KBM-7 (cell line): Measurements from ENCODE around the gene AGBL1.

ENCODE experiments used
- DNase-seq: peaks from one replicate; pipeline ENCODE4 v3.0.0-alpha.2; 2015
- in situ Hi-C: fragments of 300-500 bp; cut with MboI; formaldehyde crosslinking; loops from 2 replicates; pipeline ENCODE4 v1.14.3; 2020; ENCODE audit warnings: low sequenced_read_pairs, low pct_unique_long_range_greater_than_20kb, mixed read lengths

The AGBL1 gene

DNA sequence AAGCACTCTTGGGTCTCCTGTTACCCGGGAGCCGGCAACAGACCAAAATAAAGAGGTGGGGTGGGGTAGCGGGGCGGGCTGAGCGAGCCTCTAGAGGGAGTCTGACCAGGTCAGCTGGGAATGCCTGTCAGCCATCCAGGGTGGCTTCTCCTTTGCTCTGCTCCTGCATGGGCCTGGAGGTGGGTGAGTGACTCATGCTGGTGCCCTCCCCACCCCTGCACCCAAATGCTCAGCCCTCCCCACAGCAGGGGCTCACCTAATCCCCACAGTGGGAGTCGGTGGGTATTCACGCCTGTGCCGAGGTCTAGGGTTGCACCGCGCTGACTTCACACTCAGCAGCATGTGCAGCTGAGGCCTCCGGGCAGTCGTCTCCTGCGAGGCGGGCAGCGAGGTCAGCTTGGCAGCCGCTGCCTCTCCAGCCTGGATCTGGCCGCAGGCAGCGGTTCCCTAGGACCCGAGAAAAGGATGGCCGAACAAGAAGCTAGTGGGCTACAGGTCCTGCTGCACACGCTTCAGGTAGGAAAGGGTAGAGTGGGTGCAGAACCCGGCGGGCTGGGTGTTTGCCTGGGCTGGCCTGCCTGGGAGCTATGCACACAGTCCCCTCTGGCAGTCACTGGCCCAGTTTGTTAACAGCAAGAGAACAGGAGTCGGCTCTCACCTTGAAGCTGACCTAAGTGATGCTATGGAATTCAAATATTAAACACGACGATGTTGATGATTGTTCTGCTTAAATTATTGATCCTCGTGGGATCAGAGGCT is at the start of gene AGBL1:
Gene AGBL1, plus strand, starts transcription at position 364 of the 759 bp plus-strand sequence.
- in situ Hi-C loops = no loop called here

DNA sequence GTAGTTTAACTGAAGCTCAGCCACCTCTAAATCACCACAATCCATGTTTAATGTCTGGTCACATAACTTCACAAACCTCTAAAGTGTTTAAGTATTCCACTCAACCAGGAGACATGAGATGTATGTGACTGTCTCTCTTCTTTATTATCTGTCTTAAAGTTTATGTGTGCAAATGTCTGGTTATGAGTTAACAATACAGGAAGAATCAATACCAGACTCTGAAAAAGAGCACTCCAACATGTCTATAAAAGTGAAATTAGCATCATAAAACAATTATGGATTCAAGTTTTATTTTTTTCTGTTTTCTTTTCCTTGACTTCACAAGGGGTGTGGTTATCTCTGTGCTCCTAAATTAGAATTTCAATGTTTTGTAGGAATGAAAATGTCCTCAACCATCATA is 44.8 kb upstream of the AGBL1 start:
- DNase-seq = no peak
- in situ Hi-C loops = no loop called here

More for the DNA sequence above, at the start of gene AGBL1:
- no peak for DNase-seq

DNA sequence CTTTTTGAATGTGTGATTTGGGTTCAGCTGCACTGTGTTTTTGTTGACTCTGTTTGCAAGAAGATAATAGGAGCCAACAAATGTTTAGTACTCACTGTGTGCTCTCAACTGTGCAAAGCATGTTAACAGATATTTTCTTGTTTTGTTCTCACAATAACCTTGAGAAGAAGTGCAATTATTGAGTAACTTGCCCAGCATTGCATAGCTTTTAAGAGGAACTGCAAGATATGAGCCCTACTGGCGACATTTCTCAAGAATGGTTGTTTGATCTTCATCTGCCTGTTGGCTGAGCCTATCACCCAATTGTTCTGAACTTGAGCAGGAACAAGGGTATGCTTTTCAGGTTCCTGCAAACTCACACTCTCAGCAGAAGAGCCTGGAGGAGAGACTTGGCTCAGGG is 43.4 kb upstream of the AGBL1 start:
- DNase-seq = no peak
- in situ Hi-C loops = no loop called here

DNA sequence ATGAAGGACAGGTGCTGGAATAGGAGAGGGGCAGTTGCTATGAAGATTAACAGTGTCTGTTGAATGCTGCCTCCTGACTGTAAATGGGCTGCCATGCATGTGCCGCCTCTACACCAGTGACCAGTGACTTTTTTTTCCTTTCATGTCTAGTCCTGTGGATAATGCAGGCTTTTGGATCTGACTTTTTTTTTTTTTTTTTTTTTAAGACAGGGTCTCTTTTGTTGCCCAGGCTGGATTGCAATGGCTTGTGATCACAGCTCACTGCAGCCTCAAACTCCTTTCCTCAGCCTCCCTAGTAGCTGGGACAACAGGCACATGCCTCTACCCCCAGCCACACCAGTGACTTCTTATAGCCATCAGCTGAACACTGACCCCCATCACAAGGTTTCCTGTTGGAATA is 41.2 kb upstream of the AGBL1 start:
- no peak for DNase-seq
- in situ Hi-C loops = no loop called here

DNA sequence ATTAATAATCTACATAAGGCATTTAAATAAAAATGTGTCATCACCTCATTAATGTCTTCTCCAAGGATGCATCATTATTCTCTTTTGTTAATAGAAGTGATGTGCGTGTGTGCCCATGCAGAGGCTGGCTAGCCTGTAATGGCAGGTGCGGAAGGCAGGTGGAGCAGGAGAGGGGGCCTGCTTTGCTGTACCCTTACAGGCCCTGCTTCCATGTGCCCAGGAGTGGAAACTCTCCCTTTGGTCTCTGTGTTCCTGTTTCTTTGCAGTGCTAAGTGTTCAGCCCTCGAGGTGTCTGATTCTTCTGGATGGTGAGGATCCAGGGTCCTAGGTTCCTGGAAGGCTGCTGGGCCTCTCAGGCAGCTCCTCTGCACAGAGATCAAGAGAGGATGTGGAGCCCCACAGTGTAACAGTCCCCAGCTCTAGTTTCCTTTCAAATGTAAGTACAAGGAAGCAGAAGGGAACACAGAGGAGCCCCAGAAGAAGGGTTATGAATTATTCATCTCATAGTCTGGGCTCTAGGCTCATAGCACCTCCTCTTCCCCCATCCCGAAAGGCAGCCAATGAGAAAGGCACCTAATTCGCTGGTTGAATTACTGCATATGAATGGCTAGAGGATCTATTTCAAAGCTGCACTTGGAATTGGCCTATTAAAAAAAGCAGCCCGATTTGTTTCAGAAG is 39.2 kb upstream of the AGBL1 start:
- no peak for DNase-seq
- in situ Hi-C loops = no loop called here

DNA sequence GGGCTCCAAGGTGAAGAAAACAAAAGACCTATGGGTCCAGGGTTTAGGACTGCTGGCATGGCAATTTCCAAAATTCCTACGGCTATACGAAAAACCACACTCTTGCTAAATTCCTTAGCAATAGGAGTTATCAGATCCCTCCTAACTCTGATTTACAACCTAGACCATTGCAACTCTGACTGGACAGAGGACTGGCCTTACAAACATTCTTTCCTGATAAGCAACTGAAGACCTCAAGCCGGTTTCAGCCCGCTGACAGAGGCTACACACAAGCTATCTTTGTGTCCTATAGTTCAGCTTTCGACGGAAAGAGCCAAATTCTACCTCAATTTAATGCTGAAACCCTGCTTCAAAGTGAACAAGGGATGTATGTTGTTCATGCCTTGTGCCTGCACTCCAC is 38.3 kb upstream of the AGBL1 start:
- in situ Hi-C loops = no loop called here
- DNase-seq = no peak

DNA sequence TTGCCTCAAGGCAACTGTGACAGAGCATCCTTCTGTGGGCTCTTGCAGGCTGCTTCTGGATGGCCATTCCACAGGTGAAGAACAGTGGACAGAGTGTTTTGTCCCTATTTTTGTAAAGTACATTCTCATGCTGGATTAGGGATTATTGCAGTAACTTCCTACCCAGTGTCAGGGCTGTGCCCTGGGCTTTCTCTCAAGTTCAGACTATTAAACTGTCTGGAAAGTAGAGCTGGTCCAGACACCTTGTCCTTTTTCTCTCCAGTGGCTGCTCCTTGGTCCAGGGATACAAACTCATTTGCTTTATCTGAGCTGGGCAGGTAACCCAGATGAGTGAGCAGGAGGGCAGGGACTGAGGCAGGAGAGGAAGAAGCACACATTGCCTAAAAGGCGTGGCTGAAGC is 37.4 kb upstream of the AGBL1 start:
- in situ Hi-C loops = no loop called here
- DNase-seq = no peak

DNA sequence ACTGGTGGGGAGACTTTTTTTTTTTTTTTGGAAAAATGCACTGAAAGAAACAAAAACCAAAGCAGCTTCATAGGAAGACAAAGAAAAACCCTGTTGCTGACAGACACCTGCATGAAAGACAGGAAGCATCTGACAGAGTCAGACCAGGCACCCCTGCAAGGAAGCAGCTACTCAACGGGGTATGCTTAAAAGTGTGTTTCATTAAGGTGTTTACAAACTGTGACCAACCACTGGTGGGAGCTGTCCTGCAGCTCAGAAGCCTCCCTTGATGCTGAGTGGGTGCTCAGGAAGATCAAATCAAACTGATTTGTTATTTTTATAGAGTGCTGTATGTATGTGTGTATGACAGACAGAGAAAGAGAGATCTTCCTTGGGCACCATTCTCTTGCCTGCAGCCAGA is 34.7 kb upstream of the AGBL1 start:
- no peak for DNase-seq

DNA sequence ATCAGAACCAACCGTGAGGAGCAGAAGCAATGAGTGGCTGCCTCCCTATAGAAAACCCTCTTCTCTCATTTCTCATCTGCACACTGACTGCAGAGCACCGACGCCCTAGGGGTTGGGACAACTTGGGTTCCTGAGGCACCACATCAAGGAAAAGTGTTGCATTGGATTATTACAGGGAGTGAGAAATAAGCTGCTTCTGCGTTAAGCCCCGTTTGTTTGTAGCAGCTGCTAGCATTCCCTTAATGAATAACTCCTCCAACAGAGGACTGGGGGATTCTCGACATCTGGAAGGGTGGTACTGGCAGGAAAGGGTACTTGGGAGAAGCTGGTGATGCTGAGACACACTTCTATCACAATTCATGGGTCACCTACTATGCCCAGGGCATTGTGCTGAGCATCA is 25.3 kb upstream of the AGBL1 start:
- in situ Hi-C loops = no loop called here

More for the DNA sequence above, 34.7 kb upstream of the AGBL1 start:
- in situ Hi-C loops = no loop called here

DNA sequence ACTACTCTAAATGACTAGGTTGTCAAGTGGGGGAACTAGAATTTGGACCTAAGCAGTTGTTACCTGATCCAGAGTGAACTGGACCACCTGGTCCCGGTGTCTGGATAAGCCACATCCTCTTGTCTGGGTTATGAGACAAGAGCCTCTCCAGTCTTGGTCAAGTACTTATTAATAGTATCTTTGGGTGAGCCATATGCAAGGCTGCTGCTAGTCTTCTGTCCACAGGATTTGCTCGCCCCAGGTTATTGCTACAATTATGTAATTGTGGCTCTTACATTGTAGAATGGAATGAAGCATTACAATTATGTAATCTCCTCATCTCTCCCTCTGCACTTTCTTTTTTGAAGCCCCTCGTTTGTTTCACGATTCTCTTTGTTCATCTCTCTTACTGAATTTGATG is 24.0 kb upstream of the AGBL1 start:
- in situ Hi-C loops = no loop called here
- no peak for DNase-seq

More for the DNA sequence above, 25.3 kb upstream of the AGBL1 start:
- no peak for DNase-seq

DNA sequence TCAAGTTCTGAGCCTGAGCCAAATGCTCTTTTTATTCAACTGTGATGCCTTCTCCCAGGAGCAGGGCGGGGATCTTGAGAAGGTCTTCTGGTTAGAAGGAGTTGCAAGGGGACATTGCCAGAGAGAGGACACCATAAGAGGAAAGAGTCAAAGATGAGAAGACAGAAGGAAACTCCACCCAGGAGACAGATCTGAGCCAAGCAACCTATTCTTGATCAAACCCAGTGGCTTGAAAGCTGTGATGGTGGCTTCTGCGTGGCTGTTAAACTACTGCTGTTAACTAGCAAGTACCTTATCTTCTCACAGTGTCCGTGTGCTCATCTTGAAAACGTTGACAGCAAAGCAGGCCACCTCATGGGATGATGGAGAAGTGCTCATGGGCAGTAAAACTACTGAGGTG is 19.8 kb upstream of the AGBL1 start:
- in situ Hi-C loops = no loop called here
- no peak for DNase-seq

DNA sequence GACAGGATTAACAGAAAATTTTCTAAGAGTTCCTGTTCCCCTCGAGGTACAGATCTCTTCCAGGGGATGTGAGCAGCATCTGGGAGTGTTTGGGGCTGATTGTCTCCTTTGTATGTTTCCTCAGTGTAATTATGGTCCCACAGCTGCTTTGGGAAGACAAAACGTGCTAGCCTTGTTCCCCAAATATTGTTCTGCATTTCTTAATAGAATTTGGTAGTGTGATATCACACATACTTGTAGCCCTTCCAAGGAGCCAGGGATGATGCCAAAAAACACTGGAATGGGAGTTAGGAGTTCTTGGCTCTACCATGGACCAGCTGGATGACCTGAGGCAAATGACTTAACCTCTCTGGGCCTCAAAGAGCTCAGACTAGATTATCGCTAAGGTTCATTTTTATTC is 19.0 kb upstream of the AGBL1 start:
- in situ Hi-C loops = no loop called here
- no peak for DNase-seq

DNA sequence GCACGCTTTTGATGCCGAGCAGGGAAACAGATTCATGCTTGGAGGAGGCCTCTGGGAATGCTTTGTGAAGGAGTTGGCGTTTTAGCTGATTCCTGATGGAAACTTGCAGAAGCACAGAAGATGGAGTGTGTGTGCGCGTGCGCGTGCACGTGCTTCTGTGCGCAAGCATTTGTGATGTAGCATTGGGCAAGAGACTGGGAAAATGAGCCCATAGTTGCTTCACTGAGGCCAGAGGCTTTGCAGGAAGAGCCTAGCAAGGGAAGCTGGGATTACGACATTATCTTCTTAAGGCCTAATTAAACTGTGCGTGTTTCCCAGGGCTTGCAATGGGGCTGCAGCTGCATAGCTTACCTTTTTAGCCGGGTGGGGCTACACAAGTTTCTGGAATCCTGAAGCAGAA is 18.1 kb upstream of the AGBL1 start:
- in situ Hi-C loops = no loop called here
- DNase-seq = no peak

DNA sequence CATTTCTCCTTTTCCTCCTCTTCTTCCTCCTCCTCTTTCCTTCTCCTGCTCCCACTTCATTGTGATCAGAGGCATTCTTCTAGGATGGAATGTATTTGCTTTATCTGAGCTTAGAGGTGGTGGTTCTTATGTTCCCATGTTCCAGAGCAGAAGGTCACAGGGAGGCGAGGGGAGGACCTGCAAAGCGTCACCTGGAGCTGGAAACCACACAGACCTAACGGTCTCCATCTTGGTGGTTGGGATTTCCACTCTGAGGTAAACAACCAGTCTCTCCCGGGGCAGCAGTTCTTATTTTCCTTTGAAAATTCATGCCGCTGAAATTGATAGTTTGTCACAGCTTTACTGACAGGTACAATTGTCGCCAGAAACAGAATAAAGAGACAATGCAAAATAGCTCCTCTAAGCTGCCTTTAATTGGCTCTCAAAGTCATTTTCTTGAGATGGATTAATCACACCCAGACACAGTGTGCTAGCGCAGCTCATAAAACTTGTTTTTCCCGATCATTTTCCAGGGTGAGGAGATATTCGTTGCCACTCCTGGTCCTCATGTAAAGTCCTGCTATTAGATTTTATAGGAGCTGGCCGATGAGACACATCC is 16.9 kb upstream of the AGBL1 start:
- no peak for DNase-seq
- in situ Hi-C loops = no loop called here

DNA sequence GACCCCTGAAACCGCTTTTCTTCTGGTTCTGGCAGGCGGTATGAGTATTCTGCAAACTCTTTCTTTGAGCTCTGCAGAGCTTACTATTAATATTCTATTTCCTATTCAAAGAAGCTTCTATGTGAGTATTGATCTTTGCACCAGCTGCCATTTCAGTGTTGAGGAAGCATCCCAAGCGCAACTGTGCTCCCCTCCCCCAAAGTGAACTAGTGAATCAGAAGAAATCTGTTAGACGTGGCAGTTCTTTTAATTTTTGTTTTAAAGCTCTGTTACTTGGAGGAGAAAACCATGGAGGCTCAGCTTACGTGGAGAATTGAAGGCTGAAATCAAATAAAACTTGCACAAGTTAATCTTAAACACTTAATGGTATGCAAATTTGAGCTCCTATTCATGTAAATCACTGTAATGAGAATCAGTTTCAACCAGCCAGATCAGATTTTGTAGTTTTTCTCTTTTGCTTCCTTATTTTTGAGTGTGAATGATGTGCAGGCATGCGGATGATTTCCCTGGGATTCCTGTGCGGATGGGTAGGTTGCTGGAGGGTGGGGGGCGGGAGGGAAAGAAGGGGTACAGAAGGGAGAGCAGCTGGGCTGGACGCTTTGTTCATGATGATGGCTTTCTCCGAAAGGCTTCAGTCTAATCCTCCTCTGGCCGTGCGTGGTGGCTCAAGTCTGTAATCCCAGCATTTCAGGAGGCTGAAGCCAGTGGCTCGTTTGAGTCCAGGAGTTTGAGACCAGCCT is 16.1 kb upstream of the AGBL1 start:
- in situ Hi-C loops = no loop called here
- DNase-seq = no peak

DNA sequence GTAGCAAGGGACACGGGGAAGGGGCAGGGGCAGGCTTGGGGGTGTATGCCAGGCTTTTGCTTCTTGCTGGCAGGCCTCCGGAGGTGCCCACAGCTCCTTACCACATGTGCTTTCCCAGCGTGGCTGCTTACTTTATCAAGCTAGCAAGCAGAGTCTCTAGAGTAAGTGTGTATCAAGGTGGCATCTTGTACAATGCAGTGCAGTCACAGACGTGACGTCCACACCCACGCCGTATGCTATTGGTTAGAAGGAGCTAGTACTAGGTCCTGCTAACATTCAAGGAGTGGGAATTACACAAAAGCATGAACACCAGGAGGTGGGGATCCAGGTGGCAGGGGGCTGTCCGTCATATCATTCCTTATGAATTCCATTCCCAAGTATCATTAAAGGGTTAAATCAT is 15.3 kb upstream of the AGBL1 start:
- DNase-seq = no peak
- in situ Hi-C loops = no loop called here

DNA sequence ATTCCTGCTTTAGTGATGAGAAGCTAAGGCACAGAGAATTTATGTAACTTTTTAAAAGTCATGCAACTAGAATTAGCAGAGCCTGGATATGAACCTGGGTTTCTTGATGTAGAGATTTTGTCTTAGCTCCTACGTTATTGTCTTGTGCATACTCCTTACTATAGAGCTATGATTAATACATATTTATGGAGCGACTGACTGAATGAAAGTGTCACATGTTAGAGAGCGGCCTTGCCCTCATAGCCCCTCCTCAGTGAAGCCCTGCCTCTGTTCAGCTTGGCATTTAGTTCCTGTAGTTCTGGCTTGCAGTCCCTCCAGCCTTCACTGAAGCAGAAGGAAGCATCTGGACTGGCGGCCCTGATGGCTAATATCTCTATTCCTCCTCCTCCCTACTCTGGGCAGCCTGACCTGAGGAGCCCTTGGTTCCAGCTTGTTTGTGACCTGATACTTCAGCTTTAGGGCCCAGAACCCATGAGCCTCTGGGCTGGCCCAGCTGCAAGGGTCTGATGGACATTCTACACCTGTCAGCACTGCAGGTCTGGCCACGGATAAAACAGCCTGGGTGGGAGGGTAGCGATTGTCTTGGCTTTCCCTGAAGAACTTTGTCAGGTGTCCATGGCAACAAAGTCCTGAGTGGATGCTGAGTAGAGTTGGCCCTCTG is 13.4 kb upstream of the AGBL1 start:
- in situ Hi-C loops = no loop called here

DNA sequence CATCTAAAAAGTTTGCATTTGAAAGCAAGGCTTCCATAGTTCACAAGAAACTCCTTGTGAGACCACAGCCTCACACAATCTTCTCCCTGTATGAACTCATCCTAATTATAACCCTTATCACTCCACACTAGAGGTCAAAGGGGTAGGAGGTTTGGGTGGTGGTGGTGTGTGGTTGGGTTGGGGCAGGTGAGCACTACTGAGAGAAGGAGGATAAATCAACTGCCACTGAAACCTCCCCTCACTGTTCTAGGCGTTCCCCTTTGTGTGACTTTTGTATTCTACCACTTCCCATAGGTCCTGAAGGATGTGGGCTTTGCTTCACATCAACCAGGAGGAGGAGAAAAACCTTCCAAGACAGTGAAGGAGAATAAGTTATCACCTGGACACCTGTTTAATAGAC is 6.4 kb upstream of the AGBL1 start:
- no peak for DNase-seq

More for the DNA sequence above, 13.4 kb upstream of the AGBL1 start:
- DNase-seq = no peak

DNA sequence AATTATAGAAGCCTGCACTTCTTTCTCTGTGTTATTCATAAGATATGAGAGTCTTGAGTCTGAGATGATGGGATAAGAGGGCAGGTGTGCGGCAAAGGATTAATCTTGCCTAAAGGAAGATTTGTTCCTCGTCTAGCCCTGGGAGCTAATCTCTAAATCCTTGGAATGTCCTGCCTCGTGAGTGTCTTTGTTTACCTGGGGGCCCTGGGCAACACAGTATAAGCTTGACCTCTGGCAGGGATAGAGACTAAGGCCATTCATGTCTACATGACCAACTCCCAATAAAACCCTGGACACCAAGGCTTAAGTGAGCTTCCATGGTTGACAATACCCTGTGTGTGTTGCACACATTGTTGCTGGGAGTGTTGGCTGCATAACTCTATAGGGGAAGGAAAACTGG is 3.2 kb upstream of the AGBL1 start:
- in situ Hi-C loops = no loop called here
- DNase-seq = no peak

More for the DNA sequence above, 6.4 kb upstream of the AGBL1 start:
- in situ Hi-C loops = no loop called here
